HCT116 (cell line): ENCODE data around the gene MAP6D1. TPM values are rescaled to one million over a fixed set of nuclear protein-coding genes. Genes with fewer than 3 reads are reported as not detected.

Source experiments
- ATAC-seq: fragments of 200-7000 bp; cut with Tn5 transposase; 2 replicates; pipeline ENCODE4 v1.9.1; 2020; ENCODE audit warnings: mild to moderate bottlenecking, moderate library complexity
- BruUV-seq: library from RNA; stranded (reverse); fragments of 400-500 nt; replicated peaks from 2 replicates; lab custom pipeline; 2021; lab: Mats Ljungman, UMichigan
- CTCF ChIA-PET: fragments of 300-600 bp; sonication (Branson Sonifier 250); formaldehyde crosslinking; loops from one replicate; lab custom pipeline; 2021; ENCODE audit warnings: antibody characterized with exemption; lab: Charles Lee
- POLR2A ChIA-PET: fragments of 300-600, 350-600 bp; sonication (Branson Sonifier 250); formaldehyde crosslinking; loops from one replicate; lab custom pipeline; 2021; ENCODE audit warnings: antibody characterized with exemption; lab: Charles Lee
- RAD21 ChIA-PET, 2 experiments: fragments of 300-600 bp; sonication (Branson Sonifier 250); formaldehyde crosslinking; loops; one replicate each; lab custom pipeline; 2023; ENCODE audit warnings: low total read pairs in 2 of 2; ENCODE audit not compliant: uncharacterized antibody in 2 of 2, unreplicated experiment in 2 of 2, low non-redundant PET in 1 of 2; lab: Charles Lee
- DNase-seq: peaks from one replicate; pipeline ENCODE4 v3.0.0-alpha.2; 2010; ENCODE audit warnings: low read depth, low spot score
- H2AFZ ChIP-seq: fragments of 200-600 bp; shearing (Covaris generic), sonication (generic); 2 replicates; pipeline ENCODE4 v1.6.1; 2017; ENCODE audit warnings: low read depth, mixed run types, mixed read lengths, antibody characterized with exemption, low read length; ENCODE audit not compliant: poor library complexity, severe bottlenecking
- H3K27ac ChIP-seq: 2 replicates; pipeline ENCODE4 v1.5.1; 2012; ENCODE audit warnings: low read depth, low read length
- H3K27me3 ChIP-seq: fragments of 200-600 bp; sonication (generic); 2 replicates; pipeline ENCODE4 v1.6.1; 2016; ENCODE audit warnings: mixed run types, low read length, mixed read lengths; ENCODE audit not compliant: insufficient read depth
- H3K36me3 ChIP-seq, 2 experiments: fragments of 200-500 bp in 1 of 2; fragments of 200-600 bp in 1 of 2; sonication (Bioruptor generic) in 1 of 2; sonication (generic) in 1 of 2; 2 replicates each; pipeline versions ENCODE4 v1.5.1 to v1.6.1; 2014 to 2016; ENCODE audit warnings: low read length in 2 of 2, inconsistent platforms in 1 of 2, mixed read lengths in 1 of 2, mixed run types in 1 of 2; ENCODE audit not compliant: insufficient read depth in 2 of 2, control insufficient read depth in 1 of 2
- H3K4me1 ChIP-seq, 2 experiments: fragments of 200-600 bp in 1 of 2; sonication (generic) in 1 of 2; 2 replicates each; pipeline versions ENCODE4 v1.5.1 to v1.6.1; 2012 to 2017; ENCODE audit warnings: low read length in 2 of 2, inconsistent platforms in 1 of 2, mild to moderate bottlenecking in 1 of 2, mixed read lengths in 1 of 2, mixed run types in 1 of 2, moderate library complexity in 1 of 2; ENCODE audit not compliant: insufficient read depth in 2 of 2, control insufficient read depth in 1 of 2
- H3K4me2 ChIP-seq: fragments of 200-600 bp; sonication (generic); 2 replicates; pipeline ENCODE4 v1.6.1; 2017; ENCODE audit warnings: mixed run types, low read length, mixed read lengths
- H3K4me3 ChIP-seq, 2 experiments: fragments of 200-600 bp in 1 of 2; sonication (generic) in 1 of 2; replicated peaks in 1 of 2; 2 replicates each; pipeline ENCODE4 v1.5.1; 2011 to 2016; ENCODE audit warnings: low read length in 2 of 2, control low read depth in 1 of 2, low read depth in 1 of 2, mild to moderate bottlenecking in 1 of 2, mixed read lengths in 1 of 2, mixed run types in 1 of 2
- H3K79me2 ChIP-seq: fragments of 200-600 bp; sonication (generic); 2 replicates; pipeline ENCODE4 v1.6.1; 2017; ENCODE audit warnings: mild to moderate bottlenecking, mixed run types, low read length, moderate library complexity, mixed read lengths; ENCODE audit not compliant: insufficient read depth
- H3K9ac ChIP-seq: fragments of 200-600 bp; sonication (generic); 2 replicates; pipeline ENCODE4 v1.6.1; 2016; ENCODE audit warnings: low read length, mixed read lengths
- H3K9me2 ChIP-seq: fragments of 200-600 bp; sonication (generic), shearing (Covaris generic); 2 replicates; pipeline ENCODE4 v1.6.1; 2017; ENCODE audit warnings: mixed run types, mild to moderate bottlenecking, moderate library complexity; ENCODE audit not compliant: insufficient read depth
- H3K9me3 ChIP-seq, 2 experiments: fragments of 200-500 bp in 1 of 2; fragments of 200-600 bp in 1 of 2; sonication (Bioruptor generic) in 1 of 2; sonication (generic) in 1 of 2; 2 replicates each; pipeline ENCODE4 v1.6.1; 2014 to 2017; ENCODE audit warnings: low read length in 2 of 2, mixed read lengths in 2 of 2, inconsistent platforms in 1 of 2, low read depth in 1 of 2, mild to moderate bottlenecking in 1 of 2, mixed run types in 1 of 2, moderate library complexity in 1 of 2; ENCODE audit not compliant: control insufficient read depth in 1 of 2, insufficient read depth in 1 of 2
- H4K20me1 ChIP-seq: fragments of 200-600 bp; sonication (generic), shearing (Covaris generic); 2 replicates; pipeline ENCODE4 v1.6.1; 2017; ENCODE audit warnings: mixed run types, mild to moderate bottlenecking, moderate library complexity; ENCODE audit not compliant: insufficient read depth
- CBX3 ChIP-seq: IDR thresholded peaks from 2 replicates; pipeline ENCODE4 v1.6.1; 2012; ENCODE audit warnings: low read depth
- CTCF ChIP-seq, 3 experiments: fragments of 200-600 bp in 1 of 3; sonication (generic) in 1 of 3; IDR thresholded peaks in 2 of 3; conservative IDR thresholded peaks in 1 of 3; 2 replicates each; pipeline ENCODE4 v1.5.1; 2012 to 2017; ENCODE audit warnings: low read depth in 2 of 3, low read length in 2 of 3, antibody characterized with exemption in 1 of 3, borderline replicate concordance in 1 of 3, control low read depth in 1 of 3, mild to moderate bottlenecking in 1 of 3, mixed read lengths in 1 of 3, mixed run types in 1 of 3, moderate library complexity in 1 of 3; ENCODE audit not compliant: insufficient read depth in 1 of 3
- EZH2 ChIP-seq: fragments of 200-600 bp; sonication (generic); IDR thresholded peaks from 2 replicates; pipeline ENCODE4 v1.6.1; 2017; ENCODE audit warnings: antibody characterized with exemption, mixed run types
- EZH2phosphoT487 ChIP-seq: fragments of 200-600 bp; IDR thresholded peaks from 2 replicates; pipeline ENCODE4 v1.6.1; 2018; ENCODE audit warnings: antibody characterized with exemption, borderline replicate concordance
- FOSL1 ChIP-seq: IDR thresholded peaks from 2 replicates; pipeline ENCODE4 v1.6.1; 2012; ENCODE audit warnings: low read depth
- POLR2AphosphoS5 ChIP-seq: IDR thresholded peaks from 2 replicates; pipeline ENCODE4 v1.6.1; 2011; ENCODE audit warnings: mild to moderate bottlenecking, low read depth, low read length, moderate library complexity
- SIN3A ChIP-seq: IDR thresholded peaks from 2 replicates; pipeline ENCODE4 v1.6.1; 2012; ENCODE audit warnings: low read depth
- SP1 ChIP-seq: IDR thresholded peaks from 2 replicates; pipeline ENCODE4 v1.6.1; 2012; ENCODE audit warnings: low read depth
- SRF ChIP-seq: IDR thresholded peaks from 2 replicates; pipeline ENCODE4 v1.6.1; 2012; ENCODE audit warnings: low read depth
- YY1 ChIP-seq: IDR thresholded peaks from 2 replicates; pipeline ENCODE4 v1.6.1; 2011; ENCODE audit warnings: low read length, low read depth, moderate library complexity, mild to moderate bottlenecking; ENCODE audit not compliant: insufficient replicate concordance; ENCODE audit errors: extremely low read depth
- intact Hi-C: fragments of 100-400 bp; cut with micrococcal nuclease; formaldehyde crosslinking; loops from 2 replicates; pipeline ENCODE4 v1.10.0; 2022
- total RNA-seq: library from RNA; stranded (reverse); gene quantifications from one replicate; pipeline ENCODE4 v1.2.1, GENCODE V29; 2021; ENCODE audit not compliant: unreplicated experiment
- TF ChIP-seq, protein P1 (sequence below): IDR thresholded peaks from 2 replicates; pipeline ENCODE4 v1.6.1; 2012; ENCODE audit warnings: low read depth
- TF ChIP-seq, protein P2 (sequence below): IDR thresholded peaks from 2 replicates; pipeline ENCODE4 v1.6.1; 2012

MAP6D1 gene
- total RNA-seq, 1 experiment from 2014 or later: 5.3 TPM

DNA sequence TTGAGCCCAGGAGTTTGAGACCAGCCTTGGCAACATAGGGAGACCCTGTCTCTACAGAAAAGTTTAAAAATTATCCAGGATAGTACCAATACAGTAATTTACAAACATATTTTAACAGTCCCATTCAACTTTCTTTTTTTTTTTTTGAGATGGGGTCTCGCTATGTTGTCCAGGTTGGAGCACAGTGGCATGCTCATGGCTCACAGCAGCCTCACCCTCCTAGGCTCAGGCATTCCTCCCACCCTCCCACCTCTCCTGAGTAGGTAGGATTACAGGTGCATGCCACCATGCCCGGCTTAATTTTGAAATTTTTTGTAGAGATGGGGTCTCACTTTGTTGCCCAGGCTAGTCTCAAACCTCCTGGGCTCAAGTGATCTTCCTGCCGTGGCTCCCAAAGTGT lies 12.5 kb upstream of the MAP6D1 start:
- Histone ChIP-seq H3K4me3 (no peak overlapping the region), H3K9ac (no peak overlapping the region), H3K4me1 (no peaks in the 10 kb centered on the region), H3K36me3 (peaks cover 30 to 31% of the 10 kb centered on the region in 2 experiments; a peak in 3 of 4 replicates), H3K4me2 (no peak overlapping the region), H3K79me2 (no peaks in the 10 kb centered on the region), H3K9me3 (no peaks in the 10 kb centered on the region), H3K27ac (no peak overlapping the region), H2AFZ (no peak overlapping the region), H3K27me3 (no peaks in the 10 kb centered on the region), H3K9me2 (no peaks in the 10 kb centered on the region), H4K20me1 (no peaks in the 10 kb centered on the region)
- CTCF ChIA-PET: no interaction called here
- intact Hi-C loops: no loop called here
- RAD21 ChIA-PET: no interaction called here
- DNase-seq: no peak
- TF ChIP-seq CBX3 (no peak), EZH2 (no peak), POLR2AphosphoS5 (no peak), FOSL1 (no peak), SP1 (no peak), CTCF (IDR thresholded peaks at IDR 0.05 in 2 of 3, conservative IDR thresholded peaks at IDR 0.05 in 1 of 3; ENCODE audit: borderline replicate concordance in 1 of 3, insufficient read depth in 1 of 3, low read depth in 2 of 3, low read length in 2 of 3) (no peak), SIN3A (no peak), YY1 (no peak), SRF (no peak), EZH2phosphoT487 (no peak)
- TF ChIP-seq, protein P1, sequence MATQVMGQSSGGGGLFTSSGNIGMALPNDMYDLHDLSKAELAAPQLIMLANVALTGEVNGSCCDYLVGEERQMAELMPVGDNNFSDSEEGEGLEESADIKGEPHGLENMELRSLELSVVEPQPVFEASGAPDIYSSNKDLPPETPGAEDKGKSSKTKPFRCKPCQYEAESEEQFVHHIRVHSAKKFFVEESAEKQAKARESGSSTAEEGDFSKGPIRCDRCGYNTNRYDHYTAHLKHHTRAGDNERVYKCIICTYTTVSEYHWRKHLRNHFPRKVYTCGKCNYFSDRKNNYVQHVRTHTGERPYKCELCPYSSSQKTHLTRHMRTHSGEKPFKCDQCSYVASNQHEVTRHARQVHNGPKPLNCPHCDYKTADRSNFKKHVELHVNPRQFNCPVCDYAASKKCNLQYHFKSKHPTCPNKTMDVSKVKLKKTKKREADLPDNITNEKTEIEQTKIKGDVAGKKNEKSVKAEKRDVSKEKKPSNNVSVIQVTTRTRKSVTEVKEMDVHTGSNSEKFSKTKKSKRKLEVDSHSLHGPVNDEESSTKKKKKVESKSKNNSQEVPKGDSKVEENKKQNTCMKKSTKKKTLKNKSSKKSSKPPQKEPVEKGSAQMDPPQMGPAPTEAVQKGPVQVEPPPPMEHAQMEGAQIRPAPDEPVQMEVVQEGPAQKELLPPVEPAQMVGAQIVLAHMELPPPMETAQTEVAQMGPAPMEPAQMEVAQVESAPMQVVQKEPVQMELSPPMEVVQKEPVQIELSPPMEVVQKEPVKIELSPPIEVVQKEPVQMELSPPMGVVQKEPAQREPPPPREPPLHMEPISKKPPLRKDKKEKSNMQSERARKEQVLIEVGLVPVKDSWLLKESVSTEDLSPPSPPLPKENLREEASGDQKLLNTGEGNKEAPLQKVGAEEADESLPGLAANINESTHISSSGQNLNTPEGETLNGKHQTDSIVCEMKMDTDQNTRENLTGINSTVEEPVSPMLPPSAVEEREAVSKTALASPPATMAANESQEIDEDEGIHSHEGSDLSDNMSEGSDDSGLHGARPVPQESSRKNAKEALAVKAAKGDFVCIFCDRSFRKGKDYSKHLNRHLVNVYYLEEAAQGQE: no peak
- TF ChIP-seq, protein P2, sequence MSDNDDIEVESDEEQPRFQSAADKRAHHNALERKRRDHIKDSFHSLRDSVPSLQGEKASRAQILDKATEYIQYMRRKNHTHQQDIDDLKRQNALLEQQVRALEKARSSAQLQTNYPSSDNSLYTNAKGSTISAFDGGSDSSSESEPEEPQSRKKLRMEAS: no peak
- no TSS peak for BruUV-seq
- POLR2A ChIA-PET: no interaction called here
- ATAC-seq: no peak
